SK-N-SH (cell line): ENCODE results near the gene MRPS21. TPM values are rescaled to one million over a fixed set of nuclear protein-coding genes. Genes with fewer than 3 reads are reported as not detected.

Experiments
- CTCF ChIA-PET: fragments of 300-600, 350-600 bp; formaldehyde crosslinking; extraction: SDS; loops from one replicate; lab custom pipeline; 2021; lab: Yijun Ruan, JAX
- POLR2A ChIA-PET: fragments of 350-600 bp; sonication (Branson Sonifier 250); formaldehyde crosslinking; extraction: SDS; loops from one replicate; lab custom pipeline; 2020; ENCODE audit warnings: antibody characterized with exemption, inconsistent platforms; lab: Yijun Ruan, JAX
- DNase-seq: peaks from one replicate; pipeline ENCODE4 v3.0.0; 2012
- H2AFZ ChIP-seq: fragments of 200-600 bp; sonication (generic); 2 replicates; pipeline ENCODE4 v1.8.1; 2016; ENCODE audit warnings: antibody characterized with exemption, mild to moderate bottlenecking, low read depth
- H3F3A ChIP-seq: fragments of 200-600 bp; sonication (generic); replicated peaks from 2 replicates; pipeline ENCODE3; 2016; ENCODE audit warnings: antibody characterized with exemption, mild to moderate bottlenecking; ENCODE audit not compliant: insufficient read depth
- H3K27ac ChIP-seq, 2 experiments: fragments of 200-500 bp in 1 of 2; fragments of 200-600 bp in 1 of 2; sonication (Bioruptor generic) in 1 of 2; sonication (generic), shearing (Covaris generic) in 1 of 2; 2 replicates each; pipeline versions ENCODE4 v1.5.1 to v1.6.1; 2014 to 2016; ENCODE audit warnings: low read depth in 2 of 2, inconsistent platforms in 1 of 2, low read length in 1 of 2, mild to moderate bottlenecking in 1 of 2, mixed read lengths in 1 of 2
- H3K27me3 ChIP-seq: fragments of 200-600 bp; sonication (generic), shearing (Covaris generic); 2 replicates; pipeline ENCODE4 v1.6.1; 2016; ENCODE audit warnings: mixed run types; ENCODE audit not compliant: insufficient read depth
- H3K36me3 ChIP-seq, 2 experiments: fragments of 200-500 bp in 1 of 2; fragments of 200-600 bp in 1 of 2; sonication (Bioruptor generic) in 1 of 2; sonication (generic) in 1 of 2; replicated peaks in 1 of 2; 2 replicates each; pipeline versions ENCODE3 to v1.5.1; 2014 to 2016; ENCODE audit warnings: low read length in 1 of 2, mild to moderate bottlenecking in 1 of 2; ENCODE audit not compliant: insufficient read depth in 2 of 2, control insufficient read depth in 1 of 2
- H3K4me1 ChIP-seq, 2 experiments: fragments of 200-500 bp in 1 of 2; fragments of 200-600 bp in 1 of 2; sonication (Bioruptor generic) in 1 of 2; sonication (generic), shearing (Covaris generic) in 1 of 2; 2 replicates each; pipeline versions ENCODE4 v1.5.1 to v1.6.1; 2014 to 2016; ENCODE audit warnings: low read depth in 1 of 2, low read length in 1 of 2, mixed run types in 1 of 2; ENCODE audit not compliant: insufficient read depth in 2 of 2, control insufficient read depth in 1 of 2
- H3K4me2 ChIP-seq: fragments of 200-600 bp; sonication (generic), shearing (Covaris generic); 2 replicates; pipeline ENCODE4 v1.6.1; 2017; ENCODE audit warnings: mixed run types
- H3K4me3 ChIP-seq, 2 experiments: fragments of 200-500 bp in 1 of 2; fragments of 200-600 bp in 1 of 2; sonication (Bioruptor generic) in 1 of 2; sonication (generic), shearing (Covaris generic) in 1 of 2; 2 replicates each; pipeline versions ENCODE4 v1.5.1 to v1.8.1; 2014 to 2016; ENCODE audit warnings: low read depth in 2 of 2, inconsistent platforms in 1 of 2, low read length in 1 of 2, mild to moderate bottlenecking in 1 of 2, mixed read lengths in 1 of 2, moderate library complexity in 1 of 2
- H3K79me2 ChIP-seq: fragments of 200-600 bp; sonication (generic); 2 replicates; pipeline ENCODE4 v1.8.1; 2017; ENCODE audit warnings: mild to moderate bottlenecking; ENCODE audit not compliant: insufficient read depth
- H3K9ac ChIP-seq: fragments of 200-600 bp; sonication (generic); 2 replicates; pipeline ENCODE4 v1.6.1; 2017; ENCODE audit warnings: mixed run types
- H3K9me2 ChIP-seq: fragments of 200-600 bp; sonication (generic); 2 replicates; pipeline ENCODE4 v1.6.1; 2017; ENCODE audit warnings: mixed run types
- H3K9me3 ChIP-seq: fragments of 200-600 bp; sonication (generic); 2 replicates; pipeline ENCODE4 v1.6.1; 2017; ENCODE audit warnings: mixed run types, mild to moderate bottlenecking, moderate library complexity
- H4K20me1 ChIP-seq: fragments of 200-600 bp; sonication (generic); 2 replicates; pipeline ENCODE4 v1.6.1; 2017; ENCODE audit warnings: mild to moderate bottlenecking, mixed run types; ENCODE audit not compliant: insufficient read depth
- CHD2 ChIP-seq: fragments of 150-350 bp; IDR thresholded peaks from 2 replicates; pipeline ENCODE4 v1.6.1; 2018; ENCODE audit warnings: low read length; ENCODE audit not compliant: partially characterized antibody
- CTCF ChIP-seq: fragments of 200-600 bp; sonication (generic); IDR thresholded peaks from 2 replicates; pipeline ENCODE4 v1.6.1; 2017; ENCODE audit warnings: antibody characterized with exemption, mild to moderate bottlenecking, moderate library complexity
- ELF1 ChIP-seq: IDR thresholded peaks from 2 replicates; pipeline ENCODE4 v1.4.0; 2012
- FOSL2 ChIP-seq: IDR thresholded peaks from 2 replicates; pipeline ENCODE4 v1.4.0; 2012; ENCODE audit warnings: low read depth, mild to moderate bottlenecking, moderate library complexity, borderline replicate concordance
- FOXJ3 ChIP-seq: sonication (generic); formaldehyde crosslinking; IDR thresholded peaks from 2 replicates; pipeline ENCODE4 v1.5.1; 2020; ENCODE audit warnings: mild to moderate bottlenecking, missing genetic modification reagents
- FOXM1 ChIP-seq: IDR thresholded peaks from 2 replicates; pipeline ENCODE4 v1.4.0; 2012; ENCODE audit warnings: low read depth, mild to moderate bottlenecking
- GABPA ChIP-seq: IDR thresholded peaks from 2 replicates; pipeline ENCODE4 v1.4.0; 2012; ENCODE audit warnings: low read depth, mild to moderate bottlenecking
- GATA2 ChIP-seq: sonication (generic); formaldehyde crosslinking; IDR thresholded peaks from 2 replicates; pipeline ENCODE4 v1.5.0; 2020; ENCODE audit warnings: mild to moderate bottlenecking, missing genetic modification reagents
- JUND ChIP-seq: IDR thresholded peaks from 2 replicates; pipeline ENCODE4 v1.4.0; 2012
- MEF2A ChIP-seq: IDR thresholded peaks from 2 replicates; pipeline ENCODE4 v1.4.0; 2012; ENCODE audit warnings: low read depth, borderline replicate concordance
- MXI1 ChIP-seq: IDR thresholded peaks from 2 replicates; pipeline ENCODE4 v1.6.1; 2012; ENCODE audit warnings: mild to moderate bottlenecking, low read depth, low read length, improper control_type of control experiment
- RCOR1 ChIP-seq: fragments of 150-350 bp; IDR thresholded peaks from 2 replicates; pipeline ENCODE4 v1.6.1; 2017; ENCODE audit warnings: antibody characterized with exemption, low read length
- REST ChIP-seq: IDR thresholded peaks from 2 replicates; pipeline ENCODE4 v1.6.1; 2012; ENCODE audit warnings: mild to moderate bottlenecking, low read depth, low read length, moderate library complexity
- RXRA ChIP-seq: IDR thresholded peaks from 2 replicates; pipeline ENCODE4 v1.4.0; 2012; ENCODE audit warnings: low read depth, mild to moderate bottlenecking, borderline replicate concordance
- TAF1 ChIP-seq: IDR thresholded peaks from 2 replicates; pipeline ENCODE4 v1.6.1; 2012; ENCODE audit warnings: low read depth, mild to moderate bottlenecking, low read length, moderate library complexity, borderline replicate concordance
- TCF12 ChIP-seq: IDR thresholded peaks from 2 replicates; pipeline ENCODE4 v1.4.0; 2012
- TEAD4 ChIP-seq: IDR thresholded peaks from 2 replicates; pipeline ENCODE4 v1.4.0; 2012; ENCODE audit warnings: mild to moderate bottlenecking, borderline replicate concordance; ENCODE audit not compliant: insufficient read depth
- USF2 ChIP-seq: fragments of 150-350 bp; IDR thresholded peaks from 2 replicates; pipeline ENCODE4 v1.6.1; 2017; ENCODE audit warnings: antibody characterized with exemption, low read length, low read depth, borderline replicate concordance
- ZBTB33 ChIP-seq: IDR thresholded peaks from 2 replicates; pipeline ENCODE4 v1.4.0; 2012; ENCODE audit warnings: low read depth, borderline replicate concordance
- WGBS: methylation state at CpG from one replicate; pipeline ENCODE4 v1.1.6; 2017; ENCODE audit warnings: low lambda C conversion rate; 5-methylcytosine and 5-hydroxymethylcytosine counted together
- polyA plus RNA-seq, 3 experiments: library from polyadenylated mRNA; depleted of rRNA; stranded (reverse); fragments of >200 nt; gene quantifications; 2 replicates each; pipeline ENCODE4 v1.2.3, GENCODE V29; 2012

MRPS21 gene
- polyA plus RNA-seq, 1 of the 3 experiments (the other 2 are of a cell fraction): 136 TPM

- TF ChIP-seq REST (no peak), JUND (no peak), MXI1 (no peak), FOXJ3 (CRISPR knock-in tag) (no peak), TAF1 (no peak), FOXM1 (no peak), GATA2 (CRISPR knock-in tag) (no peak), FOSL2 (no peak)
These were observed 24.2 kb upstream of the MRPS21 start (continued) for GRCh38 chr1:150269451-150269850.

GRCh38 chr1:150271291-150271959, 22.2 kb upstream of the MRPS21 start:
- H3K36me3 ChIP-seq: peaks cover 6 to 7% of the 10 kb centered on the region in 2 experiments
- H3K27me3 ChIP-seq: no peaks in the 10 kb centered on the region
- H2AFZ ChIP-seq: no peak overlapping the region
- H3K9ac ChIP-seq: no peak overlapping the region
- no peak overlapping the region for H3K4me3 ChIP-seq
- peaks cover 25% of the 10 kb centered on the region for H3K79me2 ChIP-seq
- no peaks in the 10 kb centered on the region for H3K9me2 ChIP-seq
- DNase-seq: no peak
- no peak overlapping the region for H3K4me2 ChIP-seq
- H3K27ac ChIP-seq: no peak overlapping the region
- H3K9me3 ChIP-seq: no peaks in the 10 kb centered on the region
- ChIA-PET CTCF (interaction anchor here (2.1 to 3.5 kb wide), 2 partner anchors 10 to 15 kb away, joined by 7 to 20 read pairs; partner anchors contain the start of gene CIART), POLR2A (no interaction called here)
- H3K4me1 ChIP-seq: peaks cover 7 to 13% of the 10 kb centered on the region in 2 experiments; a peak in 2 of 4 replicates
- H3F3A ChIP-seq: no peaks in the 10 kb centered on the region
- 90% methylated on average over 7 of the region's 7 CpGs for WGBS
- H4K20me1 ChIP-seq: no peaks in the 10 kb centered on the region
- TF ChIP-seq CHD2 (no peak), FOSL2 (no peak), FOXJ3 (CRISPR knock-in tag) (no peak), RXRA (no peak), ELF1 (no peak), TCF12 (no peak), JUND (no peak), REST (no peak), USF2 (no peak), ZBTB33 (no peak), GABPA (no peak), CTCF (no peak), TEAD4 (no peak), MEF2A (no peak), RCOR1 (no peak)
